Large intestine (tissue), 3 donors: ENCODE results near the gene SH2D6. TPM values are rescaled to one million over a fixed set of nuclear protein-coding genes. Genes with fewer than 3 reads are reported as not detected.

ENCODE experiments used
- DNase-seq, 2 donors: peaks; one replicate each; pipeline versions ENCODE4 v3.0.0 to v3.0.0-alpha.2; 2013
- H3K27ac ChIP-seq: one replicate; pipeline ENCODE4 v1.5.1; 2013; ENCODE audit warnings: low read length
- H3K27me3 ChIP-seq: 2 replicates; pipeline ENCODE4 v1.6.1; 2013; ENCODE audit warnings: low read length; ENCODE audit not compliant: control insufficient read depth, insufficient read depth
- H3K36me3 ChIP-seq: 2 replicates; pipeline ENCODE4 v1.6.1; 2013; ENCODE audit warnings: low read length; ENCODE audit not compliant: control insufficient read depth, insufficient read depth
- H3K4me1 ChIP-seq: one replicate; pipeline ENCODE4 v1.6.1; 2013; ENCODE audit warnings: low read length; ENCODE audit not compliant: control insufficient read depth, insufficient read depth
- H3K4me3 ChIP-seq: one replicate; pipeline ENCODE4 v1.5.1; 2013; ENCODE audit warnings: low read length
- H3K9me3 ChIP-seq: one replicate; pipeline ENCODE4 v1.6.1; 2013; ENCODE audit warnings: mild to moderate bottlenecking, low read depth, low read length, moderate library complexity; ENCODE audit not compliant: control insufficient read depth
- WGBS: methylation state at CpG from one replicate; pipeline ENCODE4 v1.1.5; 2013; ENCODE audit warnings: low lambda C conversion rate; ENCODE audit not compliant: insufficient coverage; 5-methylcytosine and 5-hydroxymethylcytosine counted together
- polyA plus RNA-seq: library from polyadenylated mRNA; unstranded; fragments of 120-200 nt; gene quantifications from one replicate; pipeline ENCODE4 v1.2.1, GENCODE V29; 2013

SH2D6 gene
- polyA plus RNA-seq, 1 donor, result 3.8 TPM

GRCh38 chr2:85455552-85456090 is 37.1 kb downstream of the SH2D6 start:
- H3K4me3 ChIP-seq, result no peak overlapping the region
- H3K9me3 ChIP-seq, result no peaks in the 10 kb centered on the region
- DNase-seq, result peak; percentile 59 to 87
- H3K27ac ChIP-seq, result peak overlapping the region; percentile 75
- no CpG with 5 or more reads among the region's 1 CpG for WGBS
- peaks cover 12% of the 10 kb centered on the region for H3K4me1 ChIP-seq
- H3K36me3 ChIP-seq, result no peaks in the 10 kb centered on the region
- no peaks in the 10 kb centered on the region for H3K27me3 ChIP-seq

DNA sequence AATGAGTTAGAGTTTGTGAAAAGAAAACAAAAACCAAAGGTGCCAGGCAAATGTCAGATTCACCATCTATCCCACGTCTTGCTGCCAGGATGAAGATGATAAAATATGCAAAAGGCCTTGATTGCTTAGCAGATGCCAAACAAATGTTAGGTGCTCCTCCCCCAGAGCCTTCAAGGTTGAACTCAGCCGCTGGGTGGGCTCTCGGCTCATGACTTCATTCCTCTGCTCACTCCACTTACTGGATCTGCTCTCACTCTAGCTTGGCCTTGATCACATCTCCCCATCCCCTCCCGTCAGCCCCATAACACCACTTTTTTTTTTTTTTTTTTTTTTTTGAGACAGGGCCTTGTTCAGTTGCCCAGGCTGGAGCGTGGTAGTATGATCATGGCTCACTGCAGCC is 38.5 kb downstream of the SH2D6 start:
- H3K4me3 ChIP-seq, result no peak overlapping the region
- WGBS, result 100% methylated on average over 1 of the region's 5 CpGs
- H3K4me1 ChIP-seq, result peaks cover 12% of the 10 kb centered on the region
- no peaks in the 10 kb centered on the region for H3K27me3 ChIP-seq
- no peaks in the 10 kb centered on the region for H3K9me3 ChIP-seq
- H3K27ac ChIP-seq, result no peak overlapping the region
- H3K36me3 ChIP-seq, result no peaks in the 10 kb centered on the region
- no peak for DNase-seq

DNA sequence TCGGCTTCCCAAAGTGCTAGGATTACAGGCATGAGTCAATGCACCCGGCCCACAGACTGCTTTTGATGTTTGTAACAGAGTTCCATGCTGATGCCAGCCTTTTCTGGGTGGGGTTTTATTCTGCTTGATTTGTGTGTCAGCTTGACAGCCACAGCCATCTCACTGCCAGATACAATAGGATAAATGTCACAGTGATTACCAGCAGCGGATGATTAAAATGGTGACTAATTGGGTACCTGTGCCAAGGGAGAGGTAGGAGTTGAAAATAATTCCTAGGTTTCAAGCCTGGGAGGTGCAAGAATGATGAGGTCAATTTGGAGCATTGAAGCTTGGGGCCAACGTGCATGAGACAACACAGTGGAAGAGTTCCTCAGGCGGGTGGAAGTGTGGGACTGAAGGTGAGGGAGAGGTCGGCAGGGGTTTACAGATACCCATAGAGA is 39.4 kb downstream of the SH2D6 start:
- H3K27ac ChIP-seq, result no peak overlapping the region
- H3K36me3 ChIP-seq, result no peaks in the 10 kb centered on the region
- H3K4me1 ChIP-seq, result peaks cover 13% of the 10 kb centered on the region
- WGBS, result no CpG with 5 or more reads among the region's 6 CpGs
- no peaks in the 10 kb centered on the region for H3K9me3 ChIP-seq
- H3K27me3 ChIP-seq, result no peaks in the 10 kb centered on the region
- DNase-seq, result no peak
- no peak overlapping the region for H3K4me3 ChIP-seq

DNA sequence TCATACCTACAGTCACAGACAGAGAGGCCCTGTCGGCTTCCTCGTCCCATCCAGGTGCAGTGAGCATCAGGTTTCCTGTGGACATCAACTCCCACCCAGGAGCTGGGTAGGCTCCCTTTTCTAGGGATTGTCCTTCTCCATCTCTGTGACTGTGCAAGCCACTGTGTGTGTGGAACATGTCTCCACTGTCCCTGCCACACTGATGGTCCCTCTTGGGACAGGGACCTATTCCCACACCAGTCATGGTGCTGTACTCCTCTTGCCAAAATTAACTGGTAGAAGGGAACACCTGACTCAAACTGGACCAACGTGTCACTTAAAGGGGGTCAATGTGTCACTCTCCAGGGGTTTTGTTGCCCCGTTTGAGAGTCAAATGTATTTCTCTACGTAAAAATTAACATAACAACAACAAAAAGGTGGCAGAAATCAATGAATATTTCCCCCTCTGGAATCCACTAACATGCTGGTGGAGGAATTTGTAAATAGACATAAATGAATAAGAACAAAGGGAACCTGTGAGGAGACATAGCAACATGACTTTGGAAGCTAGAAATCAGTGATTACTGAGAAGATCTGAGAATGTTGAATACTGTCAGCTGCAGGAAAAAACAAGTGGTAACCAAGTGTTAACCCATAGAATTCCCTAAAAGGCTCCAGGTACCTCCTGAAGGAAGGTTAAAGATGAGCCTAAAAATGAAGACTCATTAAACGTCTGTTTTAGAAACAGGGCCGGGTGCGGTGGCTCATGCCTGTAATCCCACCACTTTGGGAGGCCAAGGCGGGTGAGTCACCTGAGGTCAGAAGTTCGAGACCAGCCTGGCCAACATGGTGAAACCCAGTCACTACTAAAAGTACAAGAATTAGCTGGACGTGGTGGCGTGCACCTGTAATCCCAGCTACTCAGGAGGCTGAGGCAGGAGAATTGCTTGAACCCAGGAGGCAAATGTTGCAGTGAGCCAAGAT is 40.4 kb downstream of the SH2D6 start:
- no peaks in the 10 kb centered on the region for H3K36me3 ChIP-seq
- WGBS, result 84% methylated on average over 2 of the region's 12 CpGs

DNA sequence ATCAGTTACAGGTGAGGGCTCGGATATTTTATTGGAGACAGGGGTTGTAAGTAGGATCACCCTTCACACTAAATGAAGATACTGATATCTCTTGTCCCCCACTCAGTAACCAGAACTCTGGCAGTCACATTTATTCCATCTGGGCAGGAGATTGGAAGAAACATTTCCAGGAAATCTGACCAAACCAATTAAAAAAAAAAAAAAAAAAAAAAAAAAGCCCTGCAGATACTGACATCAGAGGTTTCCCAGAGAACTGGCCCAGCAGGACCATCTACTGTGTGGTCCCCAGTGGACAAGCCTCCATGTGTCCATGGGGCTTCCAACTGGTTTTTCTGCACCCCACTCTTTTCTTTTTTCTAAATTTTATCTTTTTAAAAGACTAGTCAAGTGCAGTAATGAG is 41.3 kb downstream of the SH2D6 start:
- WGBS, result no CpG with 5 or more reads among the region's 1 CpG
- no peak overlapping the region for H3K4me3 ChIP-seq
- no peaks in the 10 kb centered on the region for H3K9me3 ChIP-seq
- no peak for DNase-seq
- no peaks in the 10 kb centered on the region for H3K27me3 ChIP-seq
- H3K36me3 ChIP-seq, result no peaks in the 10 kb centered on the region
- no peak overlapping the region for H3K27ac ChIP-seq
- peaks cover 16% of the 10 kb centered on the region for H3K4me1 ChIP-seq

More for the DNA sequence above, 40.4 kb downstream of the SH2D6 start:
- Histone ChIP-seq H3K4me3 (no peak overlapping the region), H3K27me3 (no peaks in the 10 kb centered on the region), H3K4me1 (peaks cover 16% of the 10 kb centered on the region), H3K27ac (no peak overlapping the region), H3K9me3 (no peaks in the 10 kb centered on the region)
- DNase-seq, result no peak

- H3K27ac ChIP-seq, result peak overlapping the region; percentile 77
- no peaks in the 10 kb centered on the region for H3K9me3 ChIP-seq
- no CpG with 5 or more reads among the region's 2 CpGs for WGBS
- no peak overlapping the region for H3K4me3 ChIP-seq
- H3K4me1 ChIP-seq, result peaks cover 4% of the 10 kb centered on the region
- DNase-seq, result peak; percentile 83 to 91
- H3K27me3 ChIP-seq, result no peaks in the 10 kb centered on the region
- H3K36me3 ChIP-seq, result no peaks in the 10 kb centered on the region
Measured at GRCh38 chr2:85462322-85462721, 43.8 kb downstream of the SH2D6 start.

DNA sequence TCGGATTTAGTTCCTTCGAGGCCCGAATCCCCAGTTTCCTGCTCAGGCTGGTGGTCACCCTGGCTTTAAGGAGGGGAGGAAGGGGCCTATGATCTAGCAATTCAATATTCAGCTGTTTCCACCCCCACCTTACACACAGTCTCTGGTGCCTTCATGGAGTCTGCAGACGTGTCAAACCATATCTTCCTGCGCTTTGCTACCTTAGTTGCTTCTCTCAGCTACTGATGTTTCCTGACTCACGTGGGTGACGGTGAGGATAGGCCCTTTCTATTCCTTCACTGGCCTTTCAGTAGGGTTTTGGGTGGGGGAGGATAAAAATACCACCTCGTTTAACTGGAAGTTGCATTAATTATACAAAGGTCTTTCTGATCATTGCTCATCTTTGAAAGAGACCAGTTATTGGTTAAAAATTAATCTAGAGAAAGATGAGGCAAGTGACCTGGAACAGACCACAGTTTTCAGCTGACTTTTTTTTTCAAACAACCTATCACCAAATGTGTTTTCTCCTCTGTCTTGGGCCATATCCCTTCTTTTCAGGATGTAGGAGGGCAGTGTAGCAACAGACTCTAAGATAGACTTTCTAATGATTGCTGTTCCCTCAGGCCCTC is 49.7 kb downstream of the SH2D6 start:
- Histone ChIP-seq H3K36me3 (no peaks in the 10 kb centered on the region), H3K4me3 (no peak overlapping the region), H3K4me1 (peaks cover 42% of the 10 kb centered on the region), H3K27me3 (no peaks in the 10 kb centered on the region), H3K27ac (peak overlapping the region; percentile 75), H3K9me3 (no peaks in the 10 kb centered on the region)
- no CpG with 5 or more reads among the region's 8 CpGs for WGBS
- DNase-seq, result no peak

DNA sequence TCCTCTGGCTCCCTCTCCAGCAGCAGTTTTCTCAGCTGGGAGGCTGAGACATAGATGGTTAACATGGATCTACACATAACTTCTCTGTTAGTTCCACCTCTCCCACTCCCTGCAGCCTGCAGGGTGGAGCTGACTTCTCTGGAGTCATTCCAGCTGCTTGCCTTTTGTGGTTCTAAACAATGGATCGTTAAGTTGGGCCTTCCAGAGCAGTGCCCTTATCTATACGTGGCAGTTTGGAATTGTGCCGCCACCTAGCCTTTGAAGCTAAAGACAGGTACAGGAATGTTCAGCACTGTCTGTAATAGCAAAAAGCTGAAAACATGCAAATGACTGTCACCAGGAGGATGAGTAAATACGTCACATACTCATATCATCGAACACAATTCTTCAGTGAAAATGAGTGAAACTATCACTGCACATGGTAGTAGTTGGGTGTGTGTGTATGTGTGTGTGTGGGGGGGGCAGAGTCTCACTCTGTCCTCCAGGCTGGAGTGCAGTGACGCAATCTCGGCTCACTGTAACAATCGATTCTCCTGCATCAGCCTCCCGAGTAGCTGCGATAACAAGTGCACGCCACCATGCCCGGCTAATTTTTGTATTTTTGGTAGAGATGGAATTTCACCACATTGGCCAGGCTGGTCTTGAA is 50.3 kb downstream of the SH2D6 start:
- Histone ChIP-seq H3K27ac (peak overlapping the region; percentile 75), H3K9me3 (no peaks in the 10 kb centered on the region), H3K36me3 (no peaks in the 10 kb centered on the region), H3K4me3 (no peak overlapping the region), H3K4me1 (peaks cover 41% of the 10 kb centered on the region), H3K27me3 (no peaks in the 10 kb centered on the region)
- DNase-seq, result peak; percentile 60 to 91
- WGBS, result 60% methylated on average over 1 of the region's 12 CpGs

GRCh38 chr2:85470850-85471800 is 52.6 kb downstream of the SH2D6 start:
- no peaks in the 10 kb centered on the region for H3K9me3 ChIP-seq
- H3K27me3 ChIP-seq, result no peaks in the 10 kb centered on the region
- peak; percentile 86 to 94 for DNase-seq
- peaks cover 48% of the 10 kb centered on the region for H3K4me1 ChIP-seq
- WGBS, result no CpG with 5 or more reads among the region's 11 CpGs
- H3K4me3 ChIP-seq, result no peak overlapping the region
- H3K27ac ChIP-seq, result peak overlapping the region; percentile 75
- H3K36me3 ChIP-seq, result no peaks in the 10 kb centered on the region
